HG03457 (cell line): Measurements from ENCODE around the gene CFHR5.
"Not testable (repeated sequence)": the region's sequence is repeated elsewhere in the genome, so short reads cannot be mapped to it uniquely, and the experiment has no call there.

Source experiments
- ATAC-seq: cut with Tn5 transposase; IDR thresholded peaks from one replicate; pipeline ENCODE4 v1.9.1; 2021; ENCODE audit warnings: moderate number of reproducible peaks; ENCODE audit not compliant: unreplicated experiment

Gene CFHR5

DNA sequence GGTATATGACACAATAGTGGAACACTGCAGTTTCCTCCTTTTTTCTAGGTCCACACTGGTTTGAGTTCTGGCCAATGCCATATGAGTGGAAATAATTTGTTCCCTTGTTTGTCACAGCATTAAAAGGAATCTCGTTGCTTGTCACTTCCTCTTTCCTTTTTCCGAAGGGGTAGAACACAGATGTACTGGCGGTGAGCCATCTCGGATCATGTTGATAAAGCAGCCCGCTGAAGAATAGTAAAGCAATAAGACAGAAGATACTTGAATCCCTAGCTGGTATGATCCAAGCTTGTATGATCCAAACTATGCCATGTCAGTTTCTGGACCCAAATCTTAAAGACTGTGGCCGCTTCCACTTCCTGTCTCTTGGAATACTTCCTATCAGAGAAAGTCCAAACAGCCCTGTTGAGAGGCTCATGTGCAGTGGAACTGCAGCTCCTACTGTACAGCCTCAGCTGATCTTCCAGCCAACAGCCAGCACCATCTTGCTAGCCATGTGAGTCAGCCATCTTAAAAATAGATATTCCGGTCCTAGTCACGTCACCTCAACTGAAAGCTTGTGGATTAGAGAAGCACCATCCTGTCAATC lies 40.3 kb downstream of the CFHR5 start:
- no peak for ATAC-seq

DNA sequence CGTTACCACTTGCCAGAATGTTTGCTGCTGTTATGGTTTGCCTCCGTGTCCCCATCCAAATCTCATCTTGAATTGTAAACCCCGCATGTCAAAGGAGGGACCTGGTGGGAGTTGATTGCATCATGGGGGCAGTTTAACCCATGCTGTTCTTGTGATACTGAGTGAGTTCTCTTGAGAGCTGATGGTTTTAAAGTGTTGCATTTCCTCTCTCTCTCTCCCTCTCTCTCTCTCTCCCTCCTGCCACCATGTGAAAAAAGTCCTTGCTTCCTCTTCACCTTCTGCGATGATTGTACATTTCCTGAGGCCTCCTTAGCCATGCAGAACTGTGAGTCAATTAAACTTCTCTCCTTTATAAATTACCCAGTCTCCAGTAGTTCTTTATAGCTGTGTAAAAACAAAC lies 44.4 kb downstream of the CFHR5 start:
- ATAC-seq: no peak

DNA sequence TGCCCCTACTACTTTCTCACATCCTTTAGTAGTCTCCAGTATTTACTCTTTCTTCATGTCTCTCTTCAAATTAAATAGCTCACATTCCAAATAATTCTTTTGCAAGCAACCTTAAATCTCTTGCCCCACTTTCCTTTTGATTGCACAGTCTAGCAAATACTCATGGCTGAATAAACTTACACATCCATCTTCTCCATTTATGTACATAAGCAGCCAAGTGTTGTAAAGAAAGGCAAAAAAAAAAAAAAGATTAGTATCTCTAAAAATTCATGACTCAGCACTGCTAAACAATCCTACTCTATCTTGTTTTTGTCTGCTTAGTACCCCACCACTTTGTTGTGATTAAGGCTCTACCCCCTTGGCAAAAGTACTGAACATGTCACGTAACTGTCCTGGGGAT lies 47.1 kb downstream of the CFHR5 start:
- no peak for ATAC-seq

DNA sequence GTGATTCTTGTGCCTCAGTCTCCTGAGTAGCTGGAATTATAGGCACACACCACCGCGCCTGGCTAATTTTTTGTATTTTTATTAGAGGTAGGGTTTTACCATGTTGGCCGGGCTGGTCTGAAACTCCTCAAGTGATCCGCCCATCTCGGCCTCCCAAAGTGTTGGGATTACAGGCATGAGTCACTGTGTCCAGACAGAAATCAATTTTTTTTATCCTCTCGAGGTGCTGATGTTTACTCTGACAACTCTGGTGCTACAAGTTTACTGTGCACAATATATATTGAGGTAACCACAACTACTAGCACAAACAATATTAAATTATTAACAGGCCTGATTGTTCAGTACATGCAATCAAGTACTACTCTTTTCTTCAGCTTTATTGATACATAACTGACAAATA lies 50.0 kb downstream of the CFHR5 start:
- no peak for ATAC-seq

DNA sequence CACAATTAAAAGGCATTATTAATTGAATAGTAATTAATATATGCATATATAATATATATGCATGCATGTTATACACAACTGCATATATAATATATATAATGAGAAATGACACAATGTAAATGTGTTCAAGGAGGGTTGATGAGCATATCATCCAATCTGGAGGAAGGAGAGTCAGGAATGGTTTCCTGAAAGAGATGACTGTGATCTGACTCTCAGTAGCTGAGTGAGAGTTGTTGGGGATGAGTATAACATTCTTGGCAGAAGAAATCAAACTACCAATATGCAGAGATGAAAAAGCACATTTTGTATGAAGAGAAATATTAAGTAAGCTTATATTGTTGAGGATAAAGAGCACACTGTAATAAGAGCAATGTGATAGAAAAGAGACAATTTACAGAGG lies 52.4 kb downstream of the CFHR5 start:
- ATAC-seq: no peak

DNA sequence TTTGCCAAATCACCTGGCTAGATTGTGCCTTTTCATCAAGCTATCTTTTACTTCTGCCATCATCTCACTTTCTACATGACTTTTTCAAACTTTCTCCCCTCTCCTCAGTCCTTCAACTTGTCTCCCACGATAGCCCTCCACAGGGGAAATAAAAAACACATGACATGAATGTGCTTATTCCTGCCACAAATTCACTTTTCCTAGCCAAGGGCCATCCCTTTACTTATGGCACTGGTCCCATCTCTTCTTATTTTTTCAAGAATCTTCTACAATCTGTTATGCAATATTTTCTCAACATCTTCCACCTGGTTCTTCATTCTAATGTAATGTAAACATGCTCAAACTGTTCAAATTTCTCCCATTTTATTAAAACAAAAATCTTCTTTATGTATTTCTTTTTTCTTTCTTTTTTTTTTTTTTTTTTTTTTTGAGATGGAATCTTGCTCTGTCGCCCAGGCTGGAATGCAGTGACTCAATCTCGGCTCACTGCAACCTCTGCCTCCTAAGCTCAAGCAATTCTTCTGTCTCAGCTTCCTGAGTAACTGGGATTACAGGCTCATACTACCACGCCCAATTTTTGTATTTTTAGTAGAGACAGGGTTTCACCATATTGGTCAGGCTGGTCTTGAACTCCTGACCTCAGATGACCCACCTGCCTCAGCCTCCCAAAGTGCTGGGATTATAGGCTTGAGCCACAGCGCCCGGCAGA lies 57.4 kb downstream of the CFHR5 start:
- ATAC-seq: not testable (repeated sequence)

DNA sequence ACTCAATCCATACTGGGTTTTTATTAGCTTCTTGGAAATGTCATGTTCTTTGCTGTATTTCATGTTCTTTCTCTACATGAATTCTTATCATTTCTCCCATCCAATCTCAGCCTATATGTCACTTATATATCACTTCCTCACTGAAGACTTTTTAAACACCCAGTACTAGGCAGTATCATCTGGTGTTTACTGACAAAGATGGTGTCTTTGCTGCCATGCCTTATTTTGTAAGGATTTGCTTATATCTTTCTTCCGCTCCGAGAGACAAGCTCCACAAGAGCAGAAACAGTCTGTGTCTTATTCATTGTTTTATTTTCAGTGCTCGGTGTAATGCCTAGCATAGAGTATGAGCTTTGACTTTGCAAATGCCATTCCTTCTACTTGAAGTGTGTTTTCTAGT lies 59.5 kb downstream of the CFHR5 start:
- no peak for ATAC-seq

DNA sequence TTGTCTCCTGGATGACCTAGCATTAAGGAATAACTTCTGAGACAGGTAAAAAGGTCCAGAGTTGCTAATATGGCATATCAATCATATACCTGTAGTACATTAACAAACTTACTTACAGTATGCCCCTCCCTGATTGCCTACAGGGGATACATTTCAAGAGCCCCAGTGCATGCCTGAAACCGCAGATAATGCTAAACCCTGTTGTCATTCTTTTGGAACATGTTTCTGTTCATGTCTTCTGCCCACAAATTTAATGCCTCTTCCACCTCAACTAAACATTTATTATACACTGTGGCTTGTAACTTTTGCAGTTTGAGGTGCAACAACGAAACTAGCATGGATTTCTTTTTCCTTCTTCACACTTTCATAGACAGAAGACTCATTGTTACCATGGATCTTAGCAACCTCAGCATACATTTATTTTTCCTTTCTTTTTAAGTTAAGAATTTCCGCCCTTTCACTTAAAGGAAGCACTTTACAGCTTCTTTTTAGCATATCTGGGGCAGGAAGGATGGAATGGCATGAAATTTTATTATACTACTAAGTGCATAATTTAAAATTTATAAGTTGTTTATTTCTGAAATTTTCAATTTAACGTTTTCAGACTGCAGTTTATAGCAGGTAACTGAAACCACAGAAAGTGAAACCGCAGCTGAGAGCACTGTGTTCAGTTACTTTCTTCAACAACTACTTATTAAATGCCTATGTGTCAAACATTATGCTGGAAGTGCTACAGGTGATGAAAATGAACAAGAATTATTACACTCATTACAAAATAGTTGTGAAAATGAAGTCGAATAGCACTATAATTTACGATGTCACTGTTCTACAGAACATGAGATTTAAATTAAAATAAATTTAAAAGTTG lies 64.4 kb downstream of the CFHR5 start:
- ATAC-seq: no peak

DNA sequence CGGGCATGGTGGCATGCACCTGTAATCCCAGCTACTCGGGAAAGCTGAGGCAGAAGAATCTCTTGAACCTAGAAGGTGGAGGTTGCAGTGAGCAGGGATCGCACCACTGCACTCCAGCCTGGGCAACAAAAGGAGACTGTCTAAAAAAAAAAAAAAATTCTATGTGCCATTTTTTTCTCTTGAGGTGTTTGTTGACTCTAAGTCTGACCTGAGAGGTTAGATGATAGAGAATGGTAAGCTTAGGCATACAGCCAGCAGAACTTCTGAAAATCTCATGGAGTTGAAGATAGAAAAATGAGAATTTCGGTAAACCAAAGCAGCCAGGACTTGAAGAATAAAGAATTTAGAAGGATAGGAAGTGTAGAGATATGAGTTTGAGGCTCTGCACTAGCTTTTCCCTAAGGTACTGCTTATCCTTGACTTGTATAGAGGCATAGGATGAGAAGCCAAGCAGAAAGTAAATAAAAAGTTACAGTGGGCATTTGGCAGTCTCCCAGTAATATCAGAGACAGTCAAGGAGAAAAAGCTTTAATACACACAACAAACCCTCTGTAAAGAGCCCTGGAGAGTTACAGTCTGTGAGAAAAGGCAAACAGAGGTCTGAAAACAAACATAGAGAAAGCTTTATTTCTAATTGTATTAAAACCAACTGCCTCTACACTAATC lies 65.5 kb downstream of the CFHR5 start:
- no peak for ATAC-seq

DNA sequence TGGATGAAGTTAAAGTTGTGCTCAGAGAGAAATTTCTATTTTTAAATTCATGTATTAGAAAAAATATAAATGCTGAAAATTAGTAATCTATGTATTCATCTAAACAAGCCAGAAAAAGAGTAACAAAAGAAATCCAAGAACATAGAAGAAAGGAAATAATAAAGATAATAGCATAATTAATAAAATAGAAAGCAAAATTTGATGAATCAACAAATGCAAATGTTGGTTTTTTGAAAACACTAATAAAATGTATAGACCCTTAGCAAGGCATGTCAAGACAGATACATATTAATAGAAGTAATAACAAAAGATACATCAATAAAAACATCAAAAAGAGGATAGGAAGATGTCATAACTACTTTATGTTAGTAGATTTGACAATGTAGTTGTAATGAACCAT lies 71.7 kb downstream of the CFHR5 start:
- ATAC-seq: no peak
